Stimulated activated CD8-positive, alpha-beta memory T cell treated with anti-CD3 and anti-CD28 coated beads, Interleukin-15, amount 100 ng/mL, for 4 hours (primary cell): ENCODE results near the gene ARAP2.

Experiments used
- DNase-seq, 2 donors: peaks; one replicate each; pipeline ENCODE4 v3.0.0-alpha.2; 2020; ENCODE audit warnings: low read depth in 2 of 2

Gene ARAP2

GRCh38 chr4:36244257-36245082 is at the start of gene ARAP2:
Gene ARAP2, minus strand, starts transcription at chr4:36244514. Its CDS starts 15,028 bp downstream, at chr4:36229486.
- peak; percentile 69 to 79 for DNase-seq

- no peak for DNase-seq
Measured at GRCh38 chr4:36292556-36293188, 48.4 kb upstream of the ARAP2 start.

- DNase-seq, result no peak
Measured at GRCh38 chr4:36290641-36291040, 46.3 kb upstream of the ARAP2 start.

GRCh38 chr4:36288731-36289426 is 44.6 kb upstream of the ARAP2 start:
- no peak for DNase-seq

GRCh38 chr4:36286481-36286871 is 42.2 kb upstream of the ARAP2 start:
- DNase-seq, result no peak

- DNase-seq, result peak in 1 of 2 donors; percentile 30
Measured at GRCh38 chr4:36285784-36286480, 41.6 kb upstream of the ARAP2 start.

- no peak for DNase-seq
Measured at GRCh38 chr4:36283912-36284465, 39.7 kb upstream of the ARAP2 start.

GRCh38 chr4:36282503-36283030 is 38.3 kb upstream of the ARAP2 start:
- no peak for DNase-seq

- no peak for DNase-seq
Measured at GRCh38 chr4:36281384-36282106, 37.2 kb upstream of the ARAP2 start, which contains the start of gene DTHD1. Gene DTHD1, plus strand, starts transcription at chr4:36281616. Its CDS starts 143 bp downstream, at chr4:36281759.

- no peak for DNase-seq
Measured at GRCh38 chr4:36280555-36280954, 36.2 kb upstream of the ARAP2 start.

GRCh38 chr4:36278789-36279188 is 34.5 kb upstream of the ARAP2 start:
- no peak for DNase-seq

GRCh38 chr4:36277533-36277932 is 33.2 kb upstream of the ARAP2 start:
- DNase-seq, result no peak

GRCh38 chr4:36274158-36274557 is 29.8 kb upstream of the ARAP2 start:
- DNase-seq, result no peak

GRCh38 chr4:36273276-36273675 is 29.0 kb upstream of the ARAP2 start:
- DNase-seq, result no peak

GRCh38 chr4:36269533-36270173 is 25.3 kb upstream of the ARAP2 start:
- no peak for DNase-seq

- DNase-seq, result no peak
Measured at GRCh38 chr4:36269101-36269500, 24.8 kb upstream of the ARAP2 start.

GRCh38 chr4:36267486-36268268 is 23.4 kb upstream of the ARAP2 start:
- DNase-seq, result no peak

GRCh38 chr4:36264207-36264826 is 20.0 kb upstream of the ARAP2 start:
- DNase-seq, result no peak

- DNase-seq, result no peak
Measured at GRCh38 chr4:36260731-36261130, 16.4 kb upstream of the ARAP2 start.
